SU-DHL-6 (cell line): ENCODE measurements around the gene PRAMEF7.
"Not testable (repeated sequence)": the region's sequence is repeated elsewhere in the genome, so short reads cannot be mapped to it uniquely, and the experiment has no call there.

ENCODE experiments used
- EZH2phosphoT487 ChIP-seq: fragments of 200-600 bp; sonication (generic), shearing (Covaris generic); conservative IDR thresholded peaks from 2 replicates; pipeline ENCODE4 v1.6.1; 2018; ENCODE audit warnings: mild to moderate bottlenecking, antibody characterized with exemption, low read length, moderate library complexity, mixed read lengths
- TF ChIP-seq, protein P1 (sequence below): fragments of 200-600 bp; sonication (generic); IDR thresholded peaks from one replicate; pipeline ENCODE4 v1.5.1; 2017; ENCODE audit warnings: antibody characterized with exemption, mild to moderate bottlenecking, low read length, moderate library complexity; ENCODE audit not compliant: insufficient read depth, poor library complexity, severe bottlenecking

DNA sequence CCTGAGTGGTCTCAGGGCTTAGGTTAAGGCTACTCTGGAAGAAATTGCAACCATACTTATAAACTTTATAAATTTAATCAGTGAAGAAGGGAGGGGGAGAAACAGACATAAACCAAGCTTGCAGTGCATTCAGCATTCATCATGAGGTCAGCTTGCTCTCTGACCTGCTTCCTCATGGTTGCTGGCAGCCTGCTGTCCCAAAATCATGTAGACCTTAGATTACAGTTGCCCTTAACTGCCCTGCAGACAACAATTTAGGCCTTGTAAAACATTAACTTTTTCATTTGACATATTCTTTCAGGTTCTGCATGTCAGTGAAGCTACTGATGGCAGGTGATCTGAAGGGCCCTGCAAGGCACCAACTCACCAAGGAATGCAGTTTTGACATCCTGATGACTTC is 17.2 kb upstream of the PRAMEF7 start:
- TF ChIP-seq, protein P1, sequence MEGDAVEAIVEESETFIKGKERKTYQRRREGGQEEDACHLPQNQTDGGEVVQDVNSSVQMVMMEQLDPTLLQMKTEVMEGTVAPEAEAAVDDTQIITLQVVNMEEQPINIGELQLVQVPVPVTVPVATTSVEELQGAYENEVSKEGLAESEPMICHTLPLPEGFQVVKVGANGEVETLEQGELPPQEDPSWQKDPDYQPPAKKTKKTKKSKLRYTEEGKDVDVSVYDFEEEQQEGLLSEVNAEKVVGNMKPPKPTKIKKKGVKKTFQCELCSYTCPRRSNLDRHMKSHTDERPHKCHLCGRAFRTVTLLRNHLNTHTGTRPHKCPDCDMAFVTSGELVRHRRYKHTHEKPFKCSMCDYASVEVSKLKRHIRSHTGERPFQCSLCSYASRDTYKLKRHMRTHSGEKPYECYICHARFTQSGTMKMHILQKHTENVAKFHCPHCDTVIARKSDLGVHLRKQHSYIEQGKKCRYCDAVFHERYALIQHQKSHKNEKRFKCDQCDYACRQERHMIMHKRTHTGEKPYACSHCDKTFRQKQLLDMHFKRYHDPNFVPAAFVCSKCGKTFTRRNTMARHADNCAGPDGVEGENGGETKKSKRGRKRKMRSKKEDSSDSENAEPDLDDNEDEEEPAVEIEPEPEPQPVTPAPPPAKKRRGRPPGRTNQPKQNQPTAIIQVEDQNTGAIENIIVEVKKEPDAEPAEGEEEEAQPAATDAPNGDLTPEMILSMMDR = not testable (repeated sequence)
- TF ChIP-seq EZH2phosphoT487 = not testable (repeated sequence)
